SJCRH30 (cell line): ENCODE results near the gene GUCA2A. TPM values are rescaled to one million over a fixed set of nuclear protein-coding genes. Genes with fewer than 3 reads are reported as not detected.
A peak's percentile ranks its signal among the peaks of the same experiment; 100 is the strongest.

Experiments
- DNase-seq, 2 experiments: peaks; one replicate each; pipeline ENCODE4 v3.0.0-alpha.2; 2015 to 2020
- H3K27ac ChIP-seq: fragments of 250-450 bp; sonication (Bioruptor Pico); 2 replicates; pipeline ENCODE4 v1.5.1; 2020; ENCODE audit warnings: mild to moderate bottlenecking, moderate library complexity
- H3K27me3 ChIP-seq: fragments of 250-450 bp; sonication (Bioruptor Pico); 2 replicates; pipeline ENCODE4 v1.5.1; 2020; ENCODE audit warnings: mild to moderate bottlenecking, moderate library complexity
- H3K36me3 ChIP-seq: fragments of 250-450 bp; sonication (Bioruptor Pico); 2 replicates; pipeline ENCODE4 v1.5.1; 2020; ENCODE audit warnings: mild to moderate bottlenecking, moderate library complexity
- H3K4me1 ChIP-seq: fragments of 250-450 bp; sonication (Bioruptor Pico); 2 replicates; pipeline ENCODE4 v1.5.1; 2020; ENCODE audit warnings: mild to moderate bottlenecking, moderate library complexity
- H3K4me3 ChIP-seq: fragments of 250-450 bp; sonication (Bioruptor Pico); 2 replicates; pipeline ENCODE4 v1.5.1; 2020; ENCODE audit warnings: mild to moderate bottlenecking, moderate library complexity
- H3K9me3 ChIP-seq: fragments of 250-450 bp; sonication (Bioruptor Pico); replicated peaks from 2 replicates; pipeline ENCODE4 v1.5.1; 2020; ENCODE audit warnings: mild to moderate bottlenecking, moderate library complexity
- total RNA-seq: library from RNA; depleted of rRNA; stranded (reverse); fragments of >200 nt; shearing (Covaris generic); gene quantifications from 2 replicates; pipeline ENCODE4 v1.2.3, GENCODE V29; 2014

The GUCA2A gene
- total RNA-seq, 1 experiment from 2014 or later: not detected

DNA sequence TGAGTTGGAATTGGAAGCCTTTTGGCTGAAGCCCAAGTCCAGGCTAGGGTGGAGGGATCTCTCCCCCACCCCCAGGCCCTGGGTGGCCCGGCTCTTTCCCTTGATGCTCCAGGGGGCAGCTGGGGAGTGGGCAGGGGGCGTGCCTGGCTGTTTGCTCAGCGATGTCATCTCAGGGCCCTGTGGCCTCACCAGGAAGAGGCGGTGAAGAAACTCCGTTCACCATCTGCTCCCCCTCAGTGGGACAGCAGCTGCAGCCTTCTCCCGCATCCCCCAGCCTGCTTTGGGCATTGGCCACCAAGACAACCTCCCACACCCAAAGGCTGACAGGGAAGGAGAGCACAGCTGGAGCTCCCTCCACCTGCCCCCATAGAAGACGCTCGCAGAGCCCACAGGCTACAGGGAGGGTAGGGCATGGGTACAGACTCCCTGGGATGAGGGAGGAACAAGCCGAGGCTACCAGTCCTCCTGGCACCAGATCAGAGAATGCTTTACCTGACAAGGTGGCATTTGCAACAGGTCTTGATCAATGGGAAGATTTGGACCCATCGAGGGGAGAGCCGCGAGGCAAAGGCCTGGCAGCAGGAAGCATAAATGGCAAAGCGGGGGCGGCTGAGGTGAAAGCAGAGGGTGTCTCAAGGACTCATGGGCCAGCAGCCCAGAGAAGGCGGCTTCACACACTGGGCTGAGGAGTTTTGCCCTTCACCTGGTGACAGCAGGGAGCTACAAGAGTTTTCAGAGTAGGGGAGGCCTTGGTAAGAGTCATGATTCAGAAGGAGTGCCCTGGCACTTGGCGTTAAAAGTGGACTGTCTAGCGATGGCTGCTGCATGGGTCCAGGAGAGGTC is 6.5 kb upstream of the GUCA2A start:
- DNase-seq: peak; percentile 84 to 86

DNA sequence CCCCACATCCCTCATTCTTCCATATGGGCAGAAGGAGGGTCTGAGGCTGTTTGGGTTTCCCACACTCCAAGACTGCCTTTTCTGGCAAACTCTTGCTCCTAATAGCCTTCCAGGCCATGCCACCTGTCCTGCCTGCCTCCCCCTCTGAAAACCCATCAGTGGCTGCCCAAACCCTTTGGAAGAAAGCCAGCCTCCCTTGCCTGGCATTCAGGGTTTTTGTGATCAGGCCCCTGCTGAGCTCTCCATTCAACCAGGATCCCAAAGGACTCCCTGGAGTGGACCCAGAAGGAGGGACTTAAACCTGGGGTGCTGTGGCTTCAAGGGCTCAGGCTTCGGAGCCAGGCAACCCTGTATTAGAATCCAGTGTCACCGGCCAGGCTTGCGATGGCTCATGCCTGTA is 4.2 kb upstream of the GUCA2A start:
- Histone ChIP-seq H3K27ac (no peak overlapping the region), H3K36me3 (0 out of 2 replicates have a peak, but pooled peaks cover 3% of the 10 kb centered on the region), H3K27me3 (no peaks in the 10 kb centered on the region), H3K9me3 (no peaks in the 10 kb centered on the region), H3K4me1 (peaks cover 24% of the 10 kb centered on the region), H3K4me3 (no peak overlapping the region)
- peak in 1 of 2 experiments; percentile 46 for DNase-seq

More for the DNA sequence above, 6.5 kb upstream of the GUCA2A start:
- H3K4me1 ChIP-seq: peaks cover 16% of the 10 kb centered on the region
- H3K9me3 ChIP-seq: no peaks in the 10 kb centered on the region
- H3K27ac ChIP-seq: no peak overlapping the region
- H3K4me3 ChIP-seq: no peak overlapping the region
- H3K27me3 ChIP-seq: no peaks in the 10 kb centered on the region
- 0 out of 2 replicates have a peak, but pooled peaks cover 3% of the 10 kb centered on the region for H3K36me3 ChIP-seq

DNA sequence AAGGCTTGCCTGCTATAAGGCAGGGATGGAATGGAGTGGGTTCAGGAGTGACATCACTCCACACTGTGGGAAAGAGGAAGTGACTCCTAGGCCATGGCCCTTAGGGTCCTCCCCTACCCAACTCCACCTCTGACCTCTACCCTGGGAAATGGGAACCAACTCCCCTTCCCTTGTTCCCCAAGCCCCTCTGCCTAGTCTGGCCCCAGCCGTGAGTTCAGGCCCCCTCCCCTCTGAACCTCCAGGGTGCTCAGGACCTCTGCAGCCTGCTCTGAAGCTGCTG is 3.8 kb upstream of the GUCA2A start:
- no peak for DNase-seq
- H3K4me3 ChIP-seq: no peak overlapping the region
- no peaks in the 10 kb centered on the region for H3K27me3 ChIP-seq
- no peaks in the 10 kb centered on the region for H3K36me3 ChIP-seq
- peaks cover 22% of the 10 kb centered on the region for H3K4me1 ChIP-seq
- H3K9me3 ChIP-seq: no peaks in the 10 kb centered on the region
- no peak overlapping the region for H3K27ac ChIP-seq

DNA sequence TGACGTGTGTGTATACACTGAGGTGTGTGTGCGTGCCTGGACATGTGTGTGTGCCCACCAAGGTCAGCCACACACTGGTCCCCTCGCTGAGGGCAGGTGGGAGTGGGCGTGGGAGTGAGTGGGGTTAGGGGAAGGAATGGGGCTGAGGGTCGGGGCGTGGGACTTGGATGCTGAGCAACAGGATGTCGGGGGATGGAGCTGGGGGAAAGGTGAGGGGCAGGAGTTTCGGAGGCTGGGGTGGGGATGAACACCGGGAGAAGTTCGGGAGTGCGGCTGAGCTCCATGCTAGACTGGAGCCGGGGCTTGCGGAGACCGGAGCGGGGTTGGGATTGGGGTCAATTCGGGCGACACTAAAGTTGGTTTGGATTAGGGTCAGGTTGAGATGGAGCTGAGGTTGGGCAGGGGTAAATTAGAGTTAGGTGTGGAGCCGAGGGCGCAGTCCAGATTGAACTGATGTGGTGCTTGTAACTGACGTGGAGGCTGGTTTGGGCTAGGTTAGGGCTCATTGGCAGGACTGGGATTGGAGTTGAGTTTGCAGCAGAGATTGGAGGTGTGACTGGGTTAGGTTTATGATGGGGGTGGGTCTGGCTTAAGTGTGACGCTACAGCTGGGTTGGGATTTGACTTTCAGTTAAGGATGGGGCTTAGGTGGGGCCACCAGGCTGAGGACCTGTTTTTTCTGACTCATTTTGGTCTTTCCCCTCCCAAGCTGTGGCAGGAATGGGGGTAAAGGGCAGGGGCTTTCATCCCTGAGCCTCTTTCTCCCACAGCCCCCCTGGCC is 3.3 kb upstream of the GUCA2A start:
- Histone ChIP-seq H3K27ac (no peak overlapping the region), H3K27me3 (no peaks in the 10 kb centered on the region), H3K9me3 (no peaks in the 10 kb centered on the region), H3K4me3 (no peak overlapping the region), H3K36me3 (no peaks in the 10 kb centered on the region), H3K4me1 (peaks cover 22% of the 10 kb centered on the region)
- DNase-seq: no peak

DNA sequence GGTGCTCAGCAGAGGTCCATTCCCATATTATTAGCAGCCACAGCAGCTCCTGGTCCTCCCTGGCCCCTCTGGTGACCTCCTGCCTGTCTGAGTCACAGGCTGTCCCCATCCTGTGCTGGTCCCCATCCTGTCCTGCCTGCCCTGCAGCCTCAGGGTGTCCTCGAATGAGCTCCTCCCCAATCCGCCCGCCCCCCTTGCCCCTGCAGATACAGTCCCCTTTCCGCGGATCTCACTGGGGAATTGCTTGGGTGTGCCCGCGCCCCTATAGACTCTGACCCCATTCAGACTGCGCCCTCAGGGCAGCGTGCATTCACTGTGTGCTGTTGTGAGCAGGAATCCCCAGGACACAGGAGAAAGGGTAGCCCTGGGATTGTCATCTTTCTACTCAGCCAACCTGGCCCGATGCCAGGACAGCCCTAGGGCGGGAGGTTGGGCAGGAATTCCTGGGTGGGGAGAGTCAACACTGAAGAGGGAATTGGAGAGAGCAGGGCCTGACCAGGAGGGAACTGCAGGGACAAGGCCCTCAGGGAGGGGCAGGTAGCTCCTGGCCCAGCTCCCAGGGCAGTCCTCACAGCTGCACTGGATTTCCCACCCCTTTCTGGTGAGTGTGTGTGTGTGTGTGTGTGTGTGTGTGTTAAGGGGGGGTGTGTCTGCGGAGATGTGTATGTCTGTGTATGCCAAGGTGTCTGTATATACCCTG is 1.1 kb upstream of the GUCA2A start:
- Histone ChIP-seq H3K9me3 (no peaks in the 10 kb centered on the region; the same call in 1 of the 2 replicates), H3K36me3 (no peaks in the 10 kb centered on the region), H3K4me3 (no peak overlapping the region), H3K4me1 (peaks cover 16% of the 10 kb centered on the region), H3K27ac (no peak overlapping the region), H3K27me3 (no peaks in the 10 kb centered on the region)
- peak; percentile 91 for DNase-seq

DNA sequence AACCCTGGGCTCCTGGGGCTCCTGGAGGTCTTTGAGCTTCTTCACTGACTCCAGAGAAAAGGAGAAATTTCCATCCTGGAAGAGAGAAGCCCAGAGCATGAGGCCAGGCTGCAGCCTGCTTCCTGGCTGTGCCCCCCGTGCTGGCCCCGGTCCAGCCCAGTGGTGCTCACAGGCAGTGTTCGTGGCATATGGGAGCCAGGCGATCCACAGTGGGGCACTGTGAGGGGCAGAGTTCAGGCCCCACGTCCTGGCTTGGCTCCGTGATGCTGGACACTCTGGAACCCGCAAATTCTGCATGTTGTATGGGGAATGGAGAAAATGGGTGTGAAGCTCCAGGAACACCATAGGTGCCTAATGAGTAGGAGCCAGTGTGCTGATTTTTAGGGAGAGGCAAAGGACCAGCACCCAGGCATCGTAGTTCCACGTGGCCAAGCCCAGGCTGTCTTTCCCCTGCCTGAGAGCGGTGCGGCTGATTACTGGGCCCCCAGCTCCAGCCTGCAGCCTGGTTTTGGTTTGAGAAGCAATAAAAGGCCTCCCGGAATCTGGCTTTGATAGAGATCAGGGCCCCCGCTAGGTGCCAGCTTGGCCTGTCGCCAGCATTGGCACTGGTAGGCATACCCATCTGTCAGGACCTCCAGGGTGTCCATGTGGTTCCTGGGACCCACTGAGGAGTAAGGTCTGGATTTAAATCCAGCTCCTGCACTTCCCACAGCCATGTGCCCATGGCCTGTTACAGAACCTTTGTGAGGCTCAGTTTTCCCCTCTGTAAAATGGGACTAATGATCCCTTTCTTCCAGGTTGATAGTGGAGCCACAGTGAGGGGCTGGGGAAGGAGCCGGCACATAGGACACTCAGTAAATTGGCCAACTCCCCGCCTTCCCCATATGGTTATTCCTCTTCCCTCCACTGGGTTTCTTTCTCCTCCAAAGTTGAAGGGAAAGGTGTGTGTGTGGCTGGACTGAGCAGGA is 725 bp downstream of the GUCA2A start:
- Histone ChIP-seq H3K9me3 (no peaks in the 10 kb centered on the region; the same call in 1 of the 2 replicates), H3K4me1 (peaks cover 13% of the 10 kb centered on the region), H3K27ac (no peak overlapping the region)

DNA sequence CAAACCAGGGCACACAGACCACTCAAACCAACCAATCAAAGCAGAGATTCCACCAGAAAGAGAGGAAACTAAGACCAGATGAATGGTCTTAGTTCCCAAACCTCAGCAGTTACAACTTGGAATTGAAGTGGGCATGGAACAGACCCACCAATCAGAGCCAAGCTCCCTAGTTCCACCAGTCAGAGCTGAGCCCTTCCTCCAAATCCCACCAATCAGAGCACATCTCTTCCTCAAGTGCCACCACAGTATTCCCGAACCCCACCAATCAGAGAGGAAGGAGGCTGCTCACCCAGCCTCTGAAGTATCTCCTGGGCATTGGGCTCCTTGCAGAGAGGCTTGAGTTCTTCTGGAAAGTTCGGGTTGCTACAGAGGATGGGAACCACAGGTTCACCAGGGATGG is 1.4 kb downstream of the GUCA2A start:
- Histone ChIP-seq H3K36me3 (no peaks in the 10 kb centered on the region), H3K9me3 (no peaks in the 10 kb centered on the region; the same call in 1 of the 2 replicates), H3K4me3 (no peak overlapping the region), H3K4me1 (peaks cover 13% of the 10 kb centered on the region), H3K27me3 (no peaks in the 10 kb centered on the region), H3K27ac (no peak overlapping the region)
- DNase-seq: peak in 1 of 2 experiments; percentile 27

More for the DNA sequence above, 725 bp downstream of the GUCA2A start:
- DNase-seq: no peak
- H3K27me3 ChIP-seq: no peaks in the 10 kb centered on the region
- H3K4me3 ChIP-seq: no peak overlapping the region
- no peaks in the 10 kb centered on the region for H3K36me3 ChIP-seq

DNA sequence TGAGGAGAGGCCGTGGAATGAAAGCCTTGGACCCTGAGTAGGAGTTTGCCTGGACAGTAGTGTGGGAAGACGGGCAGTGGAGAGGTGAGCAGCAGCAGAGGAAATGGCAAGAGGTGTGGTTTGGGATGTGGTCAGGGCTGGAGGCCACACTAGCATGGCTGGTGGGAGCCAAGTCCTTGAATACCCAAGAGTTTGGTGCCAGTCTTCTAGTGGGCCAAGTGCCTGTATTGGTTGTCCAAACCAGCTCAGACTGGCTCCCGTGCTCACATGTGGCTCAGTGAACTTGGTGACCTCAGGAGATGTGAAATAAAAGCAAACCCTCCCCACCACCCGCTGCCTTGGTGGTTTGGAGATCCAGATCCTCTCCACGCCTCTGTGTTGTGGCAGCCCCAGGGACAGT is 2.4 kb downstream of the GUCA2A start:
- peaks cover 13% of the 10 kb centered on the region for H3K4me1 ChIP-seq
- no peaks in the 10 kb centered on the region for H3K36me3 ChIP-seq
- no peak for DNase-seq

DNA sequence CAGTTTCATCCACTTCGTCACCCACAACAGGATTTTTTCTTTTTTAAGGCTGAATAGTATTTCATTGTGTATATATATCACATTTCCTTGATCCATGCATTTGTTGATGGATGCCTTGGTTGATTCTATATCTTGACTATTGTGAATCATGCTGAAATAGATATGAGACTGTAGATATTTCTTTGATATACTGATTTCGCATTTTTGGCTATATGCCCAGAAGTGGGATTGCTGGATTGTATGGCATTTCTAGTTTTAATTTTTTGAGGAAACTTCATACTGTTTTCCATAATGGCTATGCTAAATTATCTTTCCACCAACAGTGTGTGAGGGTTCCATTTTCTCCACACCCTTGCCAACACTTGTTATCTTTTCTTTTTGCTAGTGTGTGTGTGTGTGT is 6.4 kb downstream of the GUCA2A start:
- Histone ChIP-seq H3K36me3 (no peaks in the 10 kb centered on the region), H3K4me3 (no peak overlapping the region), H3K4me1 (no peaks in the 10 kb centered on the region), H3K27ac (no peak overlapping the region), H3K27me3 (no peaks in the 10 kb centered on the region), H3K9me3 (no peaks in the 10 kb centered on the region; the same call in 1 of the 2 replicates)
- DNase-seq: no peak

More for the DNA sequence above, 2.4 kb downstream of the GUCA2A start:
- H3K9me3 ChIP-seq: no peaks in the 10 kb centered on the region; the same call in 1 of the 2 replicates
- no peaks in the 10 kb centered on the region for H3K27me3 ChIP-seq
- H3K27ac ChIP-seq: no peak overlapping the region
- H3K4me3 ChIP-seq: no peak overlapping the region

DNA sequence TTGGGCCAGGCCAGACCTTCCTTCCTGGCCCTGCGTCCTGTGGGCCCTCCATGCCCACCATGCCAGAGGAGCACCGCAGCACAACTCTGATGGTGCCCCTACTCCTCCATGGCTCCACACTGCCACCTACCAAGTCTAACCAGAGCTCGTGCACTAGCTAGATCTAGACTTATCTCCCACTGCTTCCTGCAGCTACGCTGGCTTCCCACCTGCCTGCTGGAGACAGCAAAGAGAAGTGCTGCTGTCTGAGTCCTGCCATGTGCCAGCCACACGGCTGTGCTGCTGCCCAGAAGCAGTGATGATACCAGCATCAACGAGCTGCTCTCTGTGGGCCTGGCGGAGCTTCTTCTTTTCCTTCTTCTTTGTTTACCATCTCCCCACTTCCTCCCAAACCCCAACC is 6.9 kb downstream of the GUCA2A start:
- DNase-seq: no peak
- Histone ChIP-seq H3K27me3 (no peaks in the 10 kb centered on the region), H3K4me3 (no peak overlapping the region), H3K4me1 (no peaks in the 10 kb centered on the region), H3K36me3 (no peaks in the 10 kb centered on the region), H3K9me3 (no peaks in the 10 kb centered on the region; the same call in 1 of the 2 replicates), H3K27ac (no peak overlapping the region)

DNA sequence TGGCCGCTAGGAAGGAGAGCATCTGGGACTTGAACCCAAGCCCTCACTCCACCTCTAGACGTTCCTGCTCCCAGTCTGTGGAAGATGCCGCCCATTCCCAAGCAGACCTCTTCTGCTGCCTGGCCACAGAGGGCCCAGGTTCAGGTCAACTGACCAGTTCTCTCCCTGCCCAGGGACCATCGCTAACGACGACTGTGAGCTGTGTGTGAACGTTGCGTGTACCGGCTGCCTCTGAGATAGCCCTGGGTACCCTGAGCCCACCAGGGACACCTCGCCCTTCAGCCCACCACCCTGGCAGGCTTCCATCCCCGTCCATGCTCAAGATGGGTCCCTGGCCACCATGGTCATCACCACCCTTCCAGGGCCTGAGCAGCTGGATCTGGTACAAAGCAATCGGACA is 9.2 kb downstream of the GUCA2A start:
- no peak for DNase-seq
- no peaks in the 10 kb centered on the region for H3K27me3 ChIP-seq
- H3K36me3 ChIP-seq: no peaks in the 10 kb centered on the region
- H3K9me3 ChIP-seq: no peaks in the 10 kb centered on the region
- H3K27ac ChIP-seq: no peak overlapping the region
- H3K4me1 ChIP-seq: no peaks in the 10 kb centered on the region
- no peak overlapping the region for H3K4me3 ChIP-seq

DNA sequence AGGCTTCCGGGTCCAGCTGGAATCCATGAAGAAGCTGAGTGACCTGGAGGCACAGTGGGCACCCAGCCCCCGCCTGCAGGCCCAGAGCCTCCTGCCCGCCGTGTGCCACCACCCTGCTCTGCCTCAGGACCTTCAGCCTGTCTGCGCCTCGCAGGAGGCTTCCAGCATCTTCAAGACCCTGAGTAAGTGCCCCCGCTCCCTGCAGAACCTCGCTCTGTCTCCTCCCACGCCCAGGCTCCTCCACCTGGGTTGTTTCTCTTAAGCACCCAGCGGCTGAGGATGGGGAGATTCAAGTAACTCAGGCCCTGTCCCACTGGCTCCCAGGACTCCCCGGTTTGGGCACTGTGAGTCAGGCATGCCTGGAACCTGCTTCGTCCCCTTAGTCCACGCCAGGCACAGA is 9.9 kb downstream of the GUCA2A start:
- H3K27ac ChIP-seq: no peak overlapping the region
- no peaks in the 10 kb centered on the region for H3K4me1 ChIP-seq
- no peak for DNase-seq

DNA sequence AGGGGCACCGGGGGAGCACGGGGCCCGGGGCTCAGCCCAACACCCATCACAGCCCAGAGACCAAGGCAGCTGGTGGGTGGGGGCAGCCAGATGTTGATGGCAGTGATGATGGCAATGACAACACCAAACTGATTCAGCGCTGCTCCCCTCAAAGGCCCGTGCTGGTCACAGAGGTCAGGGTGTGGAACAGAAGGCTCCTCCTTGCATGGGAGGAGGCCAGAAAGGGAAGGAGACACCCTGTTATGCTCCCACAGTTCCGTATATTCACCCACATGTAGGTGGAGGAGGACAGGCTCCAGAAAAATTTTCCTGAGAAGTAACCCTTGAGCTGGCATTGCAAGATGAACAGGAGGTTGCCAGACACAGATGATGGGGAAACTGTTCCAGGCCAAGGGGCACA is 10.9 kb downstream of the GUCA2A start:
- DNase-seq: no peak
- no peaks in the 10 kb centered on the region for H3K9me3 ChIP-seq
- no peak overlapping the region for H3K27ac ChIP-seq
- H3K27me3 ChIP-seq: no peaks in the 10 kb centered on the region
- no peaks in the 10 kb centered on the region for H3K4me1 ChIP-seq
- no peak overlapping the region for H3K4me3 ChIP-seq
- no peaks in the 10 kb centered on the region for H3K36me3 ChIP-seq

More for the DNA sequence above, 9.9 kb downstream of the GUCA2A start:
- Histone ChIP-seq H3K4me3 (no peak overlapping the region), H3K27me3 (no peaks in the 10 kb centered on the region), H3K9me3 (no peaks in the 10 kb centered on the region), H3K36me3 (no peaks in the 10 kb centered on the region)
